ENCODE results near the gene RAD9B. TPM values are rescaled to one million over a fixed set of nuclear protein-coding genes. Genes with fewer than 3 reads are reported as not detected.

Gene RAD9B
- total and polyA plus RNA-seq, 11 donors: 0.34 to 12.0 (median 2.4) TPM; not detected in 2

GRCh38 chr12:110501399-110501751 is 756 bp upstream of the RAD9B start:
- H3K27me3 ChIP-seq: no peaks in the 10 kb centered on the region
- intact Hi-C loops (cut with DNase I): loop anchor here in 6 of 10 donors (5.0 to 10.0 kb wide), 4 partner anchors 34 to 386 kb away; partner anchors contain the start of genes FAM216A (in 4 of the 6), GPN3 (in 4 of the 6) and ARPC3 (in 3 of the 6)
- 0 to 1% (median 0%) methylated on average over 16 to 17 of the region's 17 CpGs for WGBS, 4 donors
- H3K4me3 ChIP-seq: peak overlapping the region; percentile 65 to 98 (median 89)
- H3K36me3 ChIP-seq: peaks cover 0 to 16% (median 5%) of the 10 kb centered on the region in 9 donors
- H3K27ac ChIP-seq: peak overlapping the region; percentile 64 to 96 (median 90)
- peak in 3 of 4 donors; percentile 23 to 43 (median 27) for ATAC-seq
- TF ChIP-seq, protein P1, sequence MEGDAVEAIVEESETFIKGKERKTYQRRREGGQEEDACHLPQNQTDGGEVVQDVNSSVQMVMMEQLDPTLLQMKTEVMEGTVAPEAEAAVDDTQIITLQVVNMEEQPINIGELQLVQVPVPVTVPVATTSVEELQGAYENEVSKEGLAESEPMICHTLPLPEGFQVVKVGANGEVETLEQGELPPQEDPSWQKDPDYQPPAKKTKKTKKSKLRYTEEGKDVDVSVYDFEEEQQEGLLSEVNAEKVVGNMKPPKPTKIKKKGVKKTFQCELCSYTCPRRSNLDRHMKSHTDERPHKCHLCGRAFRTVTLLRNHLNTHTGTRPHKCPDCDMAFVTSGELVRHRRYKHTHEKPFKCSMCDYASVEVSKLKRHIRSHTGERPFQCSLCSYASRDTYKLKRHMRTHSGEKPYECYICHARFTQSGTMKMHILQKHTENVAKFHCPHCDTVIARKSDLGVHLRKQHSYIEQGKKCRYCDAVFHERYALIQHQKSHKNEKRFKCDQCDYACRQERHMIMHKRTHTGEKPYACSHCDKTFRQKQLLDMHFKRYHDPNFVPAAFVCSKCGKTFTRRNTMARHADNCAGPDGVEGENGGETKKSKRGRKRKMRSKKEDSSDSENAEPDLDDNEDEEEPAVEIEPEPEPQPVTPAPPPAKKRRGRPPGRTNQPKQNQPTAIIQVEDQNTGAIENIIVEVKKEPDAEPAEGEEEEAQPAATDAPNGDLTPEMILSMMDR (IDR thresholded peaks at IDR 0.05): no peak
- no peak for TF ChIP-seq POLR2A (IDR thresholded peaks at IDR 0.05)
- peaks cover 0 to 40% (median 29%) of the 10 kb centered on the region in 12 donors for H3K4me1 ChIP-seq
- H3K9me3 ChIP-seq: no peaks in the 10 kb centered on the region
- DNase-seq: peak in 2 of 5 donors; percentile 21 to 38

GRCh38 chr12:110503432-110503831 is 1.3 kb downstream of the RAD9B start:
- no peak for DNase-seq
- no peaks in the 10 kb centered on the region for H3K9me3 ChIP-seq
- ATAC-seq: no peak
- H3K27ac ChIP-seq: no peak overlapping the region
- no peaks in the 10 kb centered on the region for H3K27me3 ChIP-seq
- peaks cover 0 to 35% (median 27%) of the 10 kb centered on the region in 12 donors for H3K4me1 ChIP-seq
- H3K4me3 ChIP-seq: no peak overlapping the region
- intact Hi-C loops (cut with DNase I): loop anchor here in 7 of 10 donors (2.0 to 10.0 kb wide), 5 partner anchors 35 to 384 kb away; partner anchors contain the start of genes FAM216A (in 5 of the 7), GPN3 (in 5 of the 7) and ARPC3 (in 3 of the 7)
- peaks cover 0 to 9% (median 0%) of the 10 kb centered on the region in 9 donors for H3K36me3 ChIP-seq
- 83 to 90% (median 88%) methylated on average over 1 of the region's 1 CpG for WGBS, 4 donors
- TF ChIP-seq POLR2A (IDR thresholded peaks at IDR 0.05): no peak
- TF ChIP-seq, protein P1 (IDR thresholded peaks at IDR 0.05): no peak

DNA sequence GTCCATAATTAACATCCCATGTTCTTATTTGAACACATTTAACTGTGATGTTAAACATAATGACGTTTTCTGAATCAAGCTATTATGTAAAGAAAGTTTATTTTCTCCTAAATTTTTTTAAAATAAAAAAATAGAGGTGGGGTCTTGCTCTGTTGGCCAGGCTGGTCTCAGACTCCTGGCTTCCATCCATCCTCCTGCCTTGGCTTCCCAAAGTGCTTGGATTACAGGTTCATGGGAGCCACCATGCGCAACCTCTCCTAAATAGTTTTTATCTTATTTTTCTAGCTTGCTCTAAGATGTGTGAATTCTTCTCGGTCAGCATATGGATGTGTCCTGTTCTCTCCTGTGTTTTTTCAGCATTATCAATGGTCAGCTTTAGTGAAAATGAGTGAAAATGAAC is 3.2 kb downstream of the RAD9B start:
- no peak for ATAC-seq
- Histone ChIP-seq H3K4me1 (peaks cover 0 to 17% (median 12%) of the 10 kb centered on the region in 12 donors), H3K4me3 (no peak overlapping the region), H3K27ac (no peak overlapping the region), H3K36me3 (no peaks in the 10 kb centered on the region), H3K27me3 (no peaks in the 10 kb centered on the region), H3K9me3 (no peaks in the 10 kb centered on the region)
- intact Hi-C loops (cut with DNase I): loop anchor here in 1 of 10 donors (10.0 kb wide), 1 partner anchor 189 kb away; no protein-coding TSS in a partner anchor
- WGBS, 4 donors: 69 to 75% (median 74%) methylated on average over 3 of the region's 3 CpGs
- DNase-seq: no peak
- TF ChIP-seq, protein P1 (IDR thresholded peaks at IDR 0.05): no peak
- no peak for TF ChIP-seq POLR2A (IDR thresholded peaks at IDR 0.05)

GRCh38 chr12:110508071-110508586 is 6.0 kb downstream of the RAD9B start:
- no peak overlapping the region for H3K4me3 ChIP-seq
- intact Hi-C loops (cut with DNase I): loop anchor here in 1 of 10 donors (10.0 kb wide), 1 partner anchor 187 kb away; no protein-coding TSS in a partner anchor
- H3K27me3 ChIP-seq: no peaks in the 10 kb centered on the region
- ATAC-seq (no peak), DNase-seq (no peak)
- TF ChIP-seq POLR2A (IDR thresholded peaks at IDR 0.05): no peak
- TF ChIP-seq, protein P1 (IDR thresholded peaks at IDR 0.05): no peak
- 86 to 90% (median 87%) methylated on average over 4 of the region's 4 CpGs for WGBS, 4 donors
- peaks cover 0 to 4% (median 0%) of the 10 kb centered on the region in 12 donors for H3K4me1 ChIP-seq
- H3K27ac ChIP-seq: no peak overlapping the region
- H3K36me3 ChIP-seq: no peaks in the 10 kb centered on the region
- no peaks in the 10 kb centered on the region for H3K9me3 ChIP-seq
